HG03039 (cell line): Measurements from ENCODE around the gene MAP3K3.

ENCODE experiments used
- ATAC-seq: cut with Tn5 transposase; IDR thresholded peaks from one replicate; pipeline ENCODE4 v1.9.1; 2021; ENCODE audit warnings: mild to moderate bottlenecking, moderate library complexity; ENCODE audit not compliant: unreplicated experiment

Gene MAP3K3

DNA sequence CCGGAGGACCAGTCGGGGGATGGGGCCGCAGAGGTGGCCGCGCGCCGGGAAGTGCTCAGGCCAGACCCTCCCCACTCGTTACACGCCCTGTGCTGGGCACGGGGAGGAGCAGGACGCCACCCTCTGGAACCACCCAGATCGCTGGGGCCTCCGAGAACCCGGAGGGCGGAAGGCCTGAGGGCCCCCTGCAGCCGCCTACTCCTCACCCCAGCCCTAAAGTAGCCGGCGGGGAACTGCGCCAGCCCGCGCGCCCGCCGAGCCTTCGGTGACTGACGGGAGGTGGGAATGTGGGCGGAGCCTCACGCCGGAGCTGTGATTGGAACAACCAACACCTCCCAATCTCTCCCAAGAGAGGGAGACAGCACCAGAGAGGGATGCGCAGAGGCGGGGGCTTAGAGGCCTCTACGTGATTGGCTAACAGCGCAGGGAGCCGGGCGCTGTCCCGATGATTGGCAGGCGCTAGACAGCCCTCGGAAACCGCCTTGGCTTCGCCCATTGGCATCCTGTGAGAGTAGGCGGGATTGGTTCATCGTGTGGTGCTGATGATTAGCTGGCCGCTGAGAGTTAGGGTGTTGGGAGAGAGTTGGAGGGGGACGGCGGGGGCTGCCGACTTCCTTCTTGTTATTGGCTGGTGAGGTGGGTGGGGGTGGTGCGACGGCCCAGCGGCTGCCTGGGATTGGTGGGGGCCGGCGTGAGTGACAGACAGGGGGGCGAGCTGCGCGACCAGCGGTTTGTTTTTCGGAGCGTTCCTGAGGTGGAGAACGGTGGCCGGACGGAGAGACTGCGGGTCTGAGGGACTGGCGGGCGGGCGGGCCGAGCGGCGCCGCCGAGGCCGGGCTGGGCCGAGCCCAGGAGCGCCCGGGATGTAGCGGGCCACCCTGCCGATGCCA, at the start of gene MAP3K3:
Gene MAP3K3, plus strand, starts transcription at position 734 of the 890 bp plus-strand sequence. CDS start 343 bp downstream, outside the sequence.
- peak; percentile 84 for ATAC-seq

DNA sequence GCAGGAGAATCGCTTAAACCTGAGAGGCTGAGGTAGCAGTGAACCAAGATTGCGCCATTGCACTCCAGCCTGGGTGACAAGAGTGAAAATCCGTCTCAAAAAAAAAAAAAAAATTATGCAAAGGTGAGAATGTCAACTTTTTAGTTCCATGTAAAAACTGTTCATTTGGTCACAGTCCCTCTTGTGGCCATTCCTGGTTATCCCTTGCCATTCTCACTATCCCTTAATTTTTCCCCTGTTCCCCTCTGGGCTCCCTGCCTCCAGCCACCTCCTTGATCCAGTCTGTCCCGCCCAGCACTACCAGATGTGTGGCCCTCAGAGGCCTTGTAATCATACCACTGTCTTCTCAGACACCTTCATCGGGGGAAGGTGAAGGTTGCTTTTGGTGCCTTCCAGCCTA, 48.6 kb upstream of the MAP3K3 start:
- ATAC-seq: no peak

DNA sequence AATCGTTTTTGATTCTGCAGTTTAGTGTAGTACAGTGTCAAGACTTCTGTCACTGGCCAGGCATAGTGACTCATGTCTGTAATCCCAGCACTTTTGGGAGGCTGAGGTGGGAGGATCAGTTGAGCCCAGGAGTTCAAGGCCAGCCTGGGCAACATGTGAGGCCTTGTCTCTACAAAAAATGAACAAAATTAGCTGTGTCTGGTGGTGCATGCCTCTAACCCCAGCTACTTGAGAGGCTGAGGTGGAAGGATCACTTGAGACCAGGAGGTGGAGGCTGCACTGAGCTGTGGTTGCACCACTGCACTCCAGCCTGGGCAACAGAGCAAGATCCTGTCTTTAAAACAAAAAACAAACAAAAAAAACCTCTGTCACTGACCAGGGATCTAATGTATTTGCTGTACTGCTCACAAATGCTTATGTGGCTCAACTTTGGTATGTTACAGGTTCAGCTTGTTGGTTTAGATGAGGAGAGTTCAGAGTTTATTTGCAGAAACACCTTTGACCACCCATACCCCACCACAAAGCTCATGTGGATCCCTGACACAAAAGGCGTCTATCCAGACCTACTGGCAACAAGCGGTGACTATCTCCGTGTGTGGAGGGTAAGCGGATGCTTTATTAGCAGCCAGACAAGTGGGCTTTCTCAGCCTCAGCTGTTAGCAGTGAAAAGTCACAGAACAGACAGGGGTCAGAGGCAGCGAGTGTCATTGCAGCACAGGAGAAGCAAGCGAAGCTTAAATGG, 44.0 kb upstream of the MAP3K3 start:
- ATAC-seq: no peak

DNA sequence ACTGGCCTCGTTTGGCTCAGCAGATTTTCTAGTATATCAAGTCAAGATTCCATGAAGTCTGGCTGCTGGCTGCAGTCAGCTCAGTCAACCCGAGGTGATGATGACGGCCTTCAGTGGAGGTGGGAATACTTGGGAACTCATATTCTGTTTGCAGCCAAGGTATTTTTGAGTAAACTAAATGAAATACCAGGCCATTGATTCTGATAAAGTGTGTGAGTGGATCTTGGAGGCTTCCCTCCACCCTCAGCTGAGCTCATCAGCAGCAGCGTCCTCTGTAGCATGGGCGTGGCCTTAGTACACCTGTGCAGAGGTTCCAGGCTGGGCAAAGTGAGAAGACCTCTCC, 43.5 kb upstream of the MAP3K3 start:
- no peak for ATAC-seq

DNA sequence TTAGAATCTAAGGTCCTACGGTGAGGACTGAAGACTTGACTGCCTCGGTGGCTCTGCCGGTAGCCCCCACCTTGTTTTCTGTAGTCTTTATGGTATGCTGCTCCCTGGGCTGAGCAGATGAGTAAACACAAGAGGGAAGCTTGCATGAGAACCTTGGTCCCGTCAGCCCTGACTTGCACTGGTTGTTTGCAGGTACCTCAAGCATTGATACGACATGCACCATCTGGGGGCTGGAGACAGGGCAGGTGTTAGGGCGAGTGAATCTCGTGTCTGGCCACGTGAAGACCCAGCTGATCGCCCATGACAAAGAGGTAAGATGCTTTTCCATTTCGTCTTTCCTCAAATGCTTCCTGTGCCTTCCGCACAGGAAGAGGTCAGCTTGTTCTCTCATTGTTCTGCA, 42.6 kb upstream of the MAP3K3 start:
- ATAC-seq: no peak

DNA sequence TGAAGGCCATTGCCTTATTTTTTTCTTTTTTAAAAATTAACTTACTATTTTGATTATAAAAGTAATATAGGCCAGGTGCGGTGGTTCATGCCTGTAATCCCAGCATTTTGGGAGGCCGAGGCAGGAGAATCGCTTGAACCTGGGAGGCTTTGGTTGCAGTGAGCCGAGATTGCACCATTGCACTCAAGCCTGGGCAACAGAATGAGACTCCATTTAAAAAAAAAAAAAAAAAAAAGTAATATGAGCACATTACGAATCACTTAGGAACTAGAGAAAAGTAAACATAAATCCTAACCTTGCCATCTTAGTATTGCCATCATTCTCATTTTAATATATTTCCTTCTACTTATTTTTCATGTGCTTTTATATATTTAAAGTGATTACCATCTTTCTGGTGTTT, 34.4 kb upstream of the MAP3K3 start:
- no peak for ATAC-seq

DNA sequence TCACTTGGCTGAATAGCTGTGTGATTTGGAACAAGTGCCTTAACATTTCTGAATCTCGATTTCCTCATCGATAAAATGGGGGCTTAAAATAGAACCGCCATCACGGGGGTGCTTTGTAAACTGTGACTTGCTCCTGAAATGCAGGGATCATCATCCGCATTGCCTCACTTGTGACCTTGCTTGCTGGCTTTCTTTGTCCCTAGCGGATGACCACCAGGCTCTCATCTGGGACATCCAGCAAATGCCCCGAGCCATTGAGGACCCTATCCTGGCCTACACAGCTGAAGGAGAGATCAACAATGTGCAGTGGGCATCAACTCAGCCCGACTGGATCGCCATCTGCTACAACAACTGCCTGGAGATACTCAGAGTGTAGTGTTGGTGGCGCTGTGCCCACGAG, 33.4 kb upstream of the MAP3K3 start:
- ATAC-seq: no peak

DNA sequence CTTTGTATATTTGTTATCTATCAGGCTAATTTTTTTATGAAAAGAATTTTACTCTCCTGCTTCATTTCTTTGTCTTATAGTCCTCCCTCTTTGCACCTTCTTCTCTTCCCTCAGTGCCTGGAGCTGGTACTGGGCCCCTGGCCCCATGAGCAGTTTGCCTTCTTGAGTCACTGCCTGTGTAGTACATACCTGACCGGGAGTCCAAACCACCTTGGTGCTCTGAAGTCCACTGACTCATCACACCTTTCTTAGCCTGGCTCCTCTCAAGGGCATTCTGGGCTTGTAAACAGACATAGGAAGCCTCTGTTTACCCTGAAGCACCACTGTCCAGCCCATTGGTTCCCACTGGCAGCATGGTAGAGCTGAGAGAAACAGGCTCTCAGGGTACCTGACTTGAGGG, 32.6 kb upstream of the MAP3K3 start:
- no peak for ATAC-seq

DNA sequence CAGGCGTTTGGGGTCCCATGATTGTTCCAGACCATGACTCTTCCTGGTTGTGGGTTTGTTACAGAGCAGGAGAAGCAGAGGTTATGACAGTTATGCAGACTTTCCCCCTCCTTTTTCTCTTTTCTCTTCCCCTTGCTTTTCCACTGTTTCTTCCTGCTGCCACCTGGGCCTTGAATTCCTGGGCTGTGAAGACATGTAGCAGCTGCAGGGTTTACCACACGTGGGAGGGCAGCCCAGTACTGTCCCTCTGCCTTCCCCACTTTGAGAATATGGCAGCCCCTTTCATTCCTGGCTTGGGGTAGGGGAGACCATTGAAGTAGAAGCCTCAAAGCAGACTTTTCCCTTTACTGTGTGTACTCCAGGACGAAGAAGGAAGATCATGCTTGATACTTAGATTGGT, 29.4 kb upstream of the MAP3K3 start:
- ATAC-seq: no peak

DNA sequence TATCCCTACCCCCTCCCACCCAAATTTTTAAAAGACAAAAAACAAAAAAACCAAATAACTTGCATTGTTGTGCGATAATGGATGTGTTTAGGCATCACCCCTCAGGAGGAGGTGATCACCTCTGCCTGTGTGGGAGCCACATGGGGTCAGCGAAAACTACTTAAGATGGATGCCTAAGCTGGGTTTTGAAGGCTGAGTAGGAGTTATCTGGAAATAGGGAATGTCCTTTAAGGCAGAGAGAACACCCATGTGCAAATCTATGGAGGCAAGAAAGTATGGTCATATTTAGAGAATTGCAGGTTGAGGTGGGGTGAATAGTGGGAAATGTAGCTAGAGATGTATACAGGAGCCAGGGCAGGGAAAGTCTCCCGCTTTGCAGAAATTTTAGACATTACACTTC, 27.1 kb upstream of the MAP3K3 start:
- no peak for ATAC-seq

DNA sequence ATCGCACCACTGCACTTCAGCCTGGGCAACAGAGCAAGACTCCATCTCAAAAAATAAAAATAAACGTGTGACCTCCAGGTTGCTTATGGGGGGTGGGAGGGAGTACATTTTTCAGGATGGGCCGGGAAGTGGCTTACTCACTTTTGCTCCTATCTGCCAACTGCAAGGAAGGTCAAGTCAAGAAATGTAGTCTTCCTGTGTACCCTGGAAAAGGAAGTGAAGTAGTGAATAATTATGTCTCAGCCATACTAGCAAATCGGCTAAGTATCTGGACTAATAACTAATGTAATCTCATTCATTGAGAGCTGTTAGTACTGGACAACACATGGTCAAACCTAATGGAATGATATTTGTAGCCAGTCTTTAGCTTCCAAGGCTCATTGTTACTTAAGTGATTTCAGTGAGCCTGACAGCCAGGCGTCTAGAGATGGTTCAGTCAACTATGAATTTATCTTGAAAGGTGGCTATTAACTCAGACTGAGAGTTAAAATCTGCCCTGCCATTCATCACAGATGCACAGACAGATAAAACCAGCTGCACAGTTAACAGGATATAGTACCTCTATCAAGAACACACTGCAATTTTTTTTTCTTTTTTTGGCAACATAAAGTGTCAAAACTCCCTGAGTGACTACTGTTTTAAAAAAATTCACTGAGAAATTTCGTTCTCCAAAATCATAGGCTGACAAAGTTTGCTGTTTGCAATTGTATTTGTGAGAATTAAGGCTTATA, 25.2 kb upstream of the MAP3K3 start:
- ATAC-seq: no peak

DNA sequence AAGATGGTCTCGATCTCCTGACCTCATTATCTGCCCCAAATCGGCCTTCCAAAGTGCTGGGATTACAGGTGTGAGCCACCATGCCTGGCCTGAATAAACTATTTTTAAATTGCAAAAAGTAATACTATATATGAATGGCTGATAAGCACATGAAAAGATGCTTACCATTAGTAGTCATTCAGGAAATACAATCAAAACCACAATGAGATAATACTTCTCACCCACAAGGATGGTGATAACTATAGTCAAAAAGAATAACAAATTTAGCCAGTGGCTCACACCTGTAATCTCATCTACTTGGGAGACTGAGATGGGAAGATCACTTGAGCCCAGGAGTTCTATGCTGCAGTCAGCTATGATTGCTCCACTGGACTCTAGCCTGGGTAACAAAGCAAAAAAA, 23.9 kb upstream of the MAP3K3 start:
- ATAC-seq: no peak

DNA sequence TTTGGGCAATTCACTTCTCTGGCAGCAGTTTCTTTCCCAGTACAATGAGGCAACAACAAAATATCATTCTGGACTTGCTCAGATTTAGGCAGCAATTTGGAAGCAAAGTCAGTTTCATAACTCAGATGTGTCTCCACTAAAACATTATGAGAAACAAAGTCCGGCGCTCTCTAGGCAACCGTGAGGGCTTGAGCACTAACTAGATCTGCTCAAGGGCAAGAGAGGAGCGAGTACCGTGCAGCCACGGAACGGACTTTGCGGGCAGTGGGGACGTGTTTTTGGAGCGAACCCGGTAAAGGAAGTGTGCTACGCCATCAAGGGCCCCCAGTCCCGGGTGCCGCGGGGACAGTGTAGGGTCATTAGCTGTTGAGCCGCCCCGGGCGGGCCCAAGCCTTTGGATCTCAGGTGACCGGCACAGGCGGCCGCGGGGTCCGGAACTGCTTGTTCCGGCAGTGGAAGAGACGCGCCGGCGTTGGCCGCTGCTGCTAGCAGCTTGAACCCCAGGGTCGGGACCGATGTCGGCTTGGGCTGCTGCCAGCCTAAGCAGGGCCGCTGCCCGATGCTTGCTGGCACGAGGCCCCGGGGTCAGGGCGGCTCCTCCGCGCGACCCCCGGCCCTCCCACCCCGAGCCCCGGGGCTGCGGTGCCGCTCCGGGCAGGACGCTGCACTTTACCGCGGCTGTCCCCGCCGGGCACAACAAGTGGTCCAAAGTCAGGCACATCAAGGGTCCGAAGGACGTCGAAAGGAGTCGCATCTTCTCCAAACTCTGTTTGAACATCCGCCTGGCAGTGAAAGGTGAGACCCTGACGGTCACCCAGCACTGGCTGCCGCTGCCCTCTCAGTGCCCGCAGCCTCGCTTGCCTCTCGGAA, 21.4 kb upstream of the MAP3K3 start, which contains the start of gene TACO1:
Gene TACO1, plus strand, starts transcription at position 327 of the 870 bp plus-strand sequence. Its CDS starts 189 bp downstream, at position 516.
- peak; percentile 69 for ATAC-seq

DNA sequence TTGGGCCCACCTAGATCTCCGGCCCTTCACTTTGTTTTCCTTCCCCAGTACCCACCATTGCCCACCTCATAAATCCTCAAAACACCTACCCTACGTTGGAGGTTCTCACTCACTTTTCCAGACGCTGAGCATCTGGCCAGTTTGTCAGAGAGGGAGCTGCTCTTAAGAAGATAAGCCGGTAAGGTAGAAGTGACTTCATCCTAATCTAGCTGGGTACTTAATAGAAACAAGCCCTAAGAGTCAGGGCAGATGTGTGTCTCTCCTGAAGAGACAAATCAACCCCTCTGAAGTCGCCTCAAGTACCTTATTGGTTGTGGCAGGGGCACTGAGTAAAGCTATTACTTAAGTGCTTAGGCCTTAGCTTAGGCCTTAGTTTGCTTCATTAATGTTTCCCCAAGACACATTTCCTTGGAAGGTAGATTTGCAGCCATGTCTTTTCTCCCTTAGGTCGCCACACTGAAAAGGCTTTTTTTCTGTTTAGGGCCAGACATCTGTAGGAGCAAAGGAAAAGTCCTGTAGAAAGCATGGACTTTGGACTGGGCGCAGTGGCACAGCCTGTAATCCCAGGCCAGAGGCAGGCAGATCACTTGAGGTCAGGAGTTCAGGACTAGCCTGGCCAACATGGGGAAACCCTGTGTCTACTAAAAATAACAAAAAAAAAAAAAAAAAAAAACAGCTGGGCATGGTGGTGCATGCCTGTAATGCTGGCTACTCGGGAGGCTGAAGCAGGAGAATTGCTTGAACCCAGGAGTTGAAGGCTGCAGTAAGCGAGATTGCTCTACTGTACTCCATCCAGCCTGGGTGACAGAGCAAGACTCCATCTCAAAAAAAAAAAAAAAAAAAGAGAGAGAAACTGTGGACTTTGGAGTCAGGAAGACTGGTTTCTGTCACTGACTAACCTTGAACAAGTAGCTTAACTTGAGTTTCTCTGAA, 20.5 kb upstream of the MAP3K3 start:
- peak; percentile 20 for ATAC-seq

DNA sequence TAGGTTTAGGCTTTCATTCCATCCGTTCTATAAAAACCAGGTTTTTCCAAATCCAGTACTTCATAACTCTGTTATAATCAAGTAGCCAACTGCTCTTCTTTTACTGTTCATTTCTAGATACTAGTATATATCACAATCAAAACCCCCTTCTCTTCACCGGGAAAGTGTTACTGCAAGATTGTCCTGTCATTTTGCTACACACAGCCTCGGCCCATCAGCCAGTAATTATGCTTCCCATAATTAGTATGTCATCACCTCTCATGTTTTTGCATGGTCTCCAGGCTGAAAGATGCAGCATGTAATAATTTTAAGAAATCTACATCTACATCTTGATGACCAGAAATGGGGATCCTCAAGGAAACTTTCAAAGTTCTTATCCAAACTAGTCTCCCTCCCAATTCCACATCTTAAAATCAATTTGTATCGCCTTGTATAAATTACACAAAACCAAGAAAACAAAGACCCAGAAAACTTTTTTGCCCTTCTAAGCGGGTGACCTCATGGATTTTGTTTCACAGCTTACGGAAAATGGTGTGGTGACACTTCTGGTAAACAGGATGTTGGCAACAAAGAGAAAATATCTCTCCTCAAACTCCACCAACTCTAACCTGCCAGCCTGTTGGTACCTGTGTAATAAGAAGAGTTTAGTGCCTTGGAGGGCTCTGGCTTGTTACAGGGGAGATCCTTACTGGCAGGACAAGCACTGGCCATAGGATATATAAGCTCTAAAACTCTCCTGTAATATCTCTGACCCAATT, 12.2 kb upstream of the MAP3K3 start:
- no peak for ATAC-seq

DNA sequence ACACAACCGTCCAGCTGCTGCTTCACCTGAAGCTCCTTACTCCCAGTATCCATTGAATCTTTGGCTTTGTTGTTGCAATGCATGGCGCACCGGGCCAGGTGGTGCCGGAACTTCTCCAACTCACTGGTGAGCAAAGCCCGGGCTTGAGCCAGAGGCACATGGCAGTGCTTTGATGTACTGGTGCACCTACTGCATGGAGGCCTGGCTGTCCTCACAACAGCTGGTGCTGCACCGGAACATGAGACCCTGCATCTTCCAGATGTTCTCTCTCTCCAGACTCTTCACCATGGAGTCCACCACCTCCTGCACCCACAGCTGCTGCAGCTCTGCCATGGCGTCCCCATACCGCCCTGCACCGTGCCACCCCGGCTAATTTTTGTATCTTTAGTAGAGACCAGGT, 11.4 kb upstream of the MAP3K3 start:
- no peak for ATAC-seq

DNA sequence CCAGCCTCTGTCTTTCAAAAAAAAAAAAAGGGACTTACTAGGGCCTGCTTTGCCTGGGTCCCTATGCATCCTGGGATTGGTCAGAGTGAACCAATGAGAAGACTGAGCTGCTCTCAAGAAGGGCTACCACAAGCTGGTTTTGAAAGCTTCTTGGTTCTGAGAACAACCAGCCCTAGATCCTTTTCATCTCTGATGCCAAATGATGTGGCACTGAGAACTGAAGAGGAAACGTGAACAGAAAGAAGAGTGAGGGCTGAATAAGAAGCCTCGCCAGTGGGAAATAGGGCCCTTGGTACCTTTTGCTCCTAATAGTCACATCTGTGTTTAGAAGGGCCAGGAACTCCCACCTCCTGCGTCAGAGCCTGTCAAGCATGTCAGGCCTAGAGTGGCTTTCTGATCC, 10.9 kb upstream of the MAP3K3 start:
- no peak for ATAC-seq

DNA sequence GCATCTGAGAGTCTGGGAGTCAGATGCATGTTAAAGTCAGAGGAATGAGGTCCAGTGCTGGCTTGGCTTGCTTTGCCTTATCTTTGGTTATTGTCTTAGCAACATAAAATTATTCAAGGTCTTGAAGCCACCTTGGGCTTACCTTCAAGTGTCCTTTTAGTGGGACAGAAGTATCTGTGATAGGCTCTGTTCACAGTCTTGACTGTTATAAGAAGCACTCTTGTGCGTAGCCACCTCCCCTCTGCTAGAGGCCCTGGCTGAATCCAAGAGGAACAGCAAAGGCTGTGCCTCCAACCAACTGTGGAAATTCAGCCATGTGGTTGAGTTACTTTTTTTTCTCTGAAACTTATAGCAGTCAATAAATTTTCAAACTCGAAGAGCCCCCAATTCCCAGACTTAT, 8.6 kb upstream of the MAP3K3 start:
- no peak for ATAC-seq

DNA sequence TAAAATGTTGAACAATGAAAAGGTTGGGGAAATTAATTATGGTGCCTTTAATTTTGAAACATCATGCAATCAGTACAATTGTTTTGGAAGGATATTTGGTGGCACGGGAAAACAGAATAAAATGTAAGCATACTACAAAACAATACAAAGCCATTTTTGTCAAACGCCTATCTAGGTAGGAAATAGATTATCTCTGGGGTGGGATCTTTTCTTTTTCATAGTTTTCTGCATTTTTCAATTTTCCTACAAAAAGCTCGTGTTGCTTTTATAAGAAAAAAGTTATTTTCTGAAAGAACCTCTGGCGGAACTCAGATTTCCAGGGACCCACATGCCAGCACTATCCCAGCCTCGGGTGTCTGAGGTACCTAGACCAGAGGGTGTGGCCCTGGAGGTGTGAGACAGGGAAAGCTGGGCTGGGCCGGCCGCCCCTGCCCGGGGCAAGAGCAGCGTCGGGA, 961 bp upstream of the MAP3K3 start:
- no peak for ATAC-seq
